GM18951 (cell line): ENCODE results near the gene KRT36.

Experiments
- POLR2A ChIP-seq: IDR thresholded peaks from 4 replicates; pipeline ENCODE4 v1.6.1; 2011; ENCODE audit warnings: mild to moderate bottlenecking; ENCODE audit not compliant: insufficient read length, insufficient read depth; ENCODE audit errors: extremely low read depth
- in situ Hi-C: fragments of 300-500 bp; cut with MboI; formaldehyde crosslinking; loops from one replicate; pipeline ENCODE4 v1.12.0; 2022; ENCODE audit warnings: low sequenced_read_pairs, mixed read lengths, inconsistent platforms; ENCODE audit not compliant: unreplicated experiment

The KRT36 gene

DNA sequence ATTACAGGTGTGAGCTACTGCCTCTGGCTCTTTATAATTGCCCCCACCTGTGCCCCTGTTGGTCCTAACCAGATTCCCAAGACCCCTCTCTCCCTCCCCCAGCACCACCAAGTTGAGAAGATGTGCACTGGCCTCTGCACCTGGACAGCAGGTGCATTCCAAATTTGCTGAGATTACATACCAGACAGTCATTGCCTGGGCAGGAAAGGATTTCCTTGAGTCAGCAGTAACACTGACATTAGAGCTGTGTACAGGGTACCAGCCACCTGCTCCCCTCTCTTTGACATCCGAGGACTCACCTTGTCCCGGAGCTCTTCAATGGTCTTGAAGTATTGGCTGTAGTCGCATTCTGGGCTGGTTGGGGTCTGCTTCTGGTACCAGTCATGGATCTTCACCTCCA lies 28.3 kb upstream of the KRT36 start:
- in situ Hi-C loops: no loop called here
- TF ChIP-seq POLR2A: no peak

DNA sequence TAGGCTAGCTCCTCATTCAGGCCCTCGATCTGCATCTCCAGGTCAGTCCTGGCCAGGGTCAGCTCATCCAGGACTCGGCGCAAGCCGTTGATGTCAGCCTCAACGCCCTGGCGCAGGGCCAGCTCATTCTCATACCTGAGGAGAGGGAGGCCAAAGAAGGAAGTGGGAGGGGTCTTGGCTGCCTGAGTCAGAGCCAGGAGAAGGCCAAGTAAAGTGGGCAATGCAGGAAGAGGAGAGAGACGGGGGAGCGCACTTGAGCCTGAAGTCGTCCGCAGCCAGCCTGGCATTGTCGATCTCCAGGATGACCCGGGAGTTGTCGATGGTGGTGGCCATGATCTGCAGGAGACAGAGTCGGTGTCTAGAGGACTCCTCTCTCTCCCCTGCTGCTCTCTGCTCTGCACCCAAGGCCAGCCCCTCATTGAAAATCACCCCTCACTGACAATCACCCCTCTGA lies 27.1 kb upstream of the KRT36 start:
- TF ChIP-seq POLR2A: no peak
- in situ Hi-C loops: no loop called here

DNA sequence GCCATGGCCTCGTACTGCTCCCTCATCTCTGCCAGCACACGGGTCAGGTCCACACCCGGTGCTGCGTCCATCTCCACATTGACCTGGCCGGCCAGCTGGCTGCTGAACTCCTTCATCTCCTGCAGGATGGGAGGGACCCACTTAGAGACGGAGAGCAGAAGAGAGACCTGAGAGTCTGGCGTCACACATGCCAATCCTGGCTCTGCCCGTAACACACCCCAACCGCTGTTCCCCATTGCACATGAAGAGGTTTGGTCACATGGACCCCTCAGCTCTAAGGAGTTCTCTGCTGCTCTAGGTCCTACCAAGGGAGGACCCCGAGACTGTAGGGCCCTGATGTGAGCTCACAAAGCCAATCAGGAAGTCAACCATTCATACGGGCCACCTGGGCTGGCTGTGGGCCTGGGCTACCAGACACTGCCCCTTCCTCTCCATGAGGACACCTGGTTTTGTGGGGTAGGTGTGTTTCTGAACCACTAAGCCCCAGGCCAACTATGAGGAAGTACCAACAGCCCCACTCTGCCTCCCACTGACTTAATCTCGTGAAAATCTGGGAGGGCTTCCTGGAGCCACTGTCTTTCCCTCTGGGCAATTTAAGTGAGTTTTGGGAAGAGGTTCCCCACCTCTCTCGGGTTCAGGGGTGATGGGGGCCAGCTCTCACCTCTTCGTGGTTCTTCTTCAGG lies 26.6 kb upstream of the KRT36 start:
- in situ Hi-C loops: no loop called here
- no peak for TF ChIP-seq POLR2A

DNA sequence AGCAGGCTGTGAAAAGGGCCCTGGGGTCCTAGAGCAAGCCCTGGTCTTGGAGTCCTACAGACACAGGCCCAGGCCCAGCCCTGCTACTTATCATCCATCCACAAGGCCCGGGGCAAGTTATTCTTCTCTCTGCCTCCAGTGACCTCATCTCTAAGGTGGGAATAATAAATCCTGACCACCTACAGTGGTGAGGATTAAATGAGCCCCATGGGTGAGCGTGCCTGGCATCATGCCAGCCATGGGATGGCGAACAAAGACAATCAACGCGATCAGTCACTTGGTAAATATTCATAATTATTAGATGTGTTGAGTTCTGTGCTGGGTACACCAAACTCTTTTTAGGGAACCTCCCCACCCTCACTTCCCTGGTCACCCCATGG lies 23.4 kb upstream of the KRT36 start:
- TF ChIP-seq POLR2A: no peak
- in situ Hi-C loops: no loop called here

DNA sequence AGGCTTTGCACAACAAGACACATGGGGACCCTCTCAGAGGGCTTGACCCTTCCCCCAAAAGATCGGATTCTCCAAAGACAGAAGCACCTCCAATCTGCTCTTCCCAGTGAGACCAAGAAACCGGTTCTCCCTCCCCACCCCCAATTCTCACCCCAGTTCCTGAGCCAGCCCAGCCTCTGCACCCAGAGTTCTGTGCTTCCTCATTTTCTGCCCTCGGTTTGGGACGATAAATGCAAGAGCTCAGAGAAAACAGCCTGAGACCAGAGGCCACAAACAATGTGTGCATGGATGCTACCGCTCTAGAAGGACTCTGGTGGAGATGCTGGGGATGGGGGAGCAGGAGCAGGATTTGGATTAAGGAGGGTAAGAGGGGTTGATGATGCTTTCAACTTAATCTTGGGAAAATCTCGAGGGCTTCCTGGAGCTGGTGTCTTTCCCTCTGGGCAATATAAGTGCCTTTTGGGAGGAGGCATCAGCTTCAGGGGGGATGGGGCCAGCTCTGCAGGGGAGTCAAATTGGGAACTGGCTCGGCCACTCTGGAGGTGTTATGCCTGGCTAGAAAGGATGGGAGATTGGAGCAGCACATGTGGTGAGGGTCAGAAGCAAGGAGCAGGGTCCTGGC lies 22.9 kb upstream of the KRT36 start:
- no peak for TF ChIP-seq POLR2A
- in situ Hi-C loops: no loop called here

DNA sequence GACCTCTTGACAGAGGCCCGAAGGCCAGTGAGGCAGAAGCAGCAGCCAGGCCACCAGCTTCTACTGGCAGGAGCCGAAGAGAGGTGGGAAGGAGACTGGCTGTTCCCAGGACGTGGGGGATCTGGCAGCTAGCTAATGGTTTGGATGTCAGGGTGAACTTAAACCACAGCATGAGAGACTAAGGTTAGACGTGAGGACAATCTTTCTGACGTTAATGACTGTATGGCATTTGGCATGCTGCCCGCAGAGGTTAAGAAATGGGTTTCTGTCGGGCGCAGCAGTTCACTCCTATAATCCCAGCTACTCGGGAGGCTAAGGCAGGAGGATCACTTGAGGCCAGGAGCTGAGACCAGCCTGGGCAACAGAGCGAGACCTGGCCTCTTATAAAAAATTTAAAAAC lies 22.0 kb upstream of the KRT36 start:
- no peak for TF ChIP-seq POLR2A
- in situ Hi-C loops: no loop called here

DNA sequence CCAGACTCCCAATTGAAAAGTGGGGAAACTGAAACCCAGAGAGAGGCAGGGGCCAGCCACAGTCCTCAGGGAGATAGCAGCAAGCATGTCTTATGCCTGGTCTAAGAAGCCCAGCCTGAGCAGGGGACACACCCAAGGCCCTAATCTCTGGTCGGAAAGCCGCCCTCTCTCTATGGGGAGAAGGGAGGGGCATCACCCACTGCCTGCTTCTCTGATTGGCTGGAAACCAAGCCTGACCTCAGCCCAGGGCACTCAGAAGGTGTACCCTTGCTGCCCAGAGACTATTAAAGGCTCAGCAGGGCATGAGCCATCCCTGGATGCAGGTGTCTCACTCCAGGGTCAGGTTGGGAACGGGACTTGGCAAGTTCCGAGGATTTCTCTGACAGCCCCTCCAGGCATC lies 21.4 kb upstream of the KRT36 start:
- in situ Hi-C loops: no loop called here
- TF ChIP-seq POLR2A: no peak

DNA sequence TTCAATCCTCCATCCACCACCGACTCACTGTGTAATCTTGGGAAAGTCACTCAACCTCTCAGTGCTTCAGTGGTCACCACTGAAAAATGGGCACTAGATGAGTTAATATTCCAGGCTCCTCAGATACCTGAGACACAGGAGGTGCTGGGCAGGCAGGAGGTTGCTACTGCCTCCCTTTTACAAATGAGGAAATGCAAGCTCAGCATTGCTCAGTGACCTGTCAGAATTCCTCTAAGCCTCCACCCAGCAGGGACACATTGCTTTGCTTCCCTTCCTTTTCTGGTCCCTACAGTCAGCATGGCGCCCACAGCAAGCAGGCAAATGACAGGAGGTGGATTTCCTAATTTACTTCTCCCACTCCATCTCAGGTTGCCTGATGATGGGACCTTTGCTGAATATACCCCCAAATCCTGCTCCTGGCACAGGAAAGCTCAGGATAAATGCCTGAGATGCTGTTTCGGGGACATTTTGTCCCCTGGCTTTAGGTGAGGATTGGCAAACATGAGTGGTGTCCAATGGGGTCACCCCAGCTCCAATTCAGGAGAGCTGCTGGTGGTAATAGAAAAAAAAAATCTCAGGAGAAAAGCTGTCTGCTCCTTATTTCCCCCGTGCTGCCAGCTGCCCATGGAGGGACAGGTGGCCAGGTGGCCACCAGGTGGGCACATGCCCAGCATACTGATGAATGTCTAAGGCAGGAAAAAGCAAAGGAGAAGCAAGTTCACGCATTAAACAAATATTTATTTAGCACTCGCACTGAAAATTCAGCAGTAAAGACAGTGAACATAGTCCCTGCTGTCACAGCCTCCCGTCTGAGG lies 20.7 kb upstream of the KRT36 start:
- in situ Hi-C loops: no loop called here

DNA sequence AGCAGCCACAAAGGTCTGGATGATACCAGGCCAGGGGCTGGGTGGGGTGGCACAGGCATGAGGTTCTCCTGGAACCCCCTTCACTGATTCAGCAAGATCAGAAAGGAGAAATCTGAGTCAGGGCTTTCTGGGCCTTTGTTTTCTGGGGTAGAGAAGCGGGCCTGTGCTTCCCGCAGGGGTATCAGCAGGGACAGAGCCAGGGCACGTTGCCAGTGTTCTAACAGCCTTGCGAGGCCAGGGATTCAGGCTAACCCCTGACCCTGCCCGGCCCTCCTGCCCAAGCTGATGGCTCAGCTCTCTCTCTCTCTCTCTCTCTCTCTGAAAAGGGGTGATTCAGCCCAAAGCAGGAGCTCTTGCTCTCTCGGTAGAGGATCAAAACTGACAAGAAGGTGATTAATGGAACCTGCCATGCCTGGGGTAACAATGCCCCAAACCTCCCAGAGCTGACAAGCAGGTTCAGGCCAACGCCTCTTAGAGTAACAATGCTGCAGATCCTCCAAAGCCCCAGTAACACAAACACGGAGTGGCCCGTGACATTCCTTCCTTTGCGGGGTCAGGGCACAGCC lies 17.7 kb upstream of the KRT36 start:
- in situ Hi-C loops: no loop called here

More for the DNA sequence above, 20.7 kb upstream of the KRT36 start:
- no peak for TF ChIP-seq POLR2A

DNA sequence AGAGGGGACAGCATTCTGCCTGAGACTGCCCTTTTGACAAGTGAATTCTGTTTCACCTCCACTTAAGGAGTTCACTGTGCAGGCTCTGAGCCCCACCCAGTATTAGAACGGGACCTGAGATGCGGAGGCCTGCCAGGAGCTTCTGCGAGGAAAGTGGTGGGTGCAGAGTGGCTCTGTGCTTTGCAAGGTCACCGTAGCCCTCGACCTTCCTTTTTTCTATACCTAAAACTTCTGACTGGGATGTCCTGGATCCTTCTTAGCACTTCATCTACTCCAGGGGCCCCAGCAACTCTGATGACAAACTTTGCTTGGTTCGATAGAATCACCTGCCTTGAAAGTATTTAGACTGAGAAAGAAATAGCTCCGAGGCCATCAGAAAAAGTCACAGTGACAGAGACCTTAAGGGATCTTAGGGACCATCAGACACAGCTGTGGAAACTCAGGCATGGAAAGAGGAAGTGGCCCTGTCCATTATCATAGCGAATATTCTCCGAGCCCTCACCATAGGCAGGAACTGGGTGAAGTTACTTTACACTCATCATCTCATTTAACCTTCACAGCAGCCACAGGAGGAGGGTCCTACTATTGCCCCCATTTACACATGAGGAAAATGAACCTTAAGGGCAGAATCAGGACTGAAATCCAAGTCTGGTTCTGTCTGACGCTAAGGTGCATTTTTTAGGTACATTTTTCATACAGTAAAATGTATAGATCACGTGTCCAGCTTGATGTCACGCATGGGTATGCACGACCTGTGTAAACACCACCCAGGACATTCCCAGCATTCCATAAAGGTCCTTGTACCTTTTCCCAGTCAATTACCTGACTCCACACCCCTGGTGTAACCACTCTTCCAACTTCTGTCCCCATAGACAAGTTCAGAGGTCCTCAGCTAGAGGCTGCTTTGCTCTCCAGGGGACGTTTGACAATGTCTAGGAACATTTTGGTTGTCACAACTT lies 16.4 kb upstream of the KRT36 start:
- no peak for TF ChIP-seq POLR2A
- in situ Hi-C loops: no loop called here

More for the DNA sequence above, 17.7 kb upstream of the KRT36 start:
- TF ChIP-seq POLR2A: no peak

DNA sequence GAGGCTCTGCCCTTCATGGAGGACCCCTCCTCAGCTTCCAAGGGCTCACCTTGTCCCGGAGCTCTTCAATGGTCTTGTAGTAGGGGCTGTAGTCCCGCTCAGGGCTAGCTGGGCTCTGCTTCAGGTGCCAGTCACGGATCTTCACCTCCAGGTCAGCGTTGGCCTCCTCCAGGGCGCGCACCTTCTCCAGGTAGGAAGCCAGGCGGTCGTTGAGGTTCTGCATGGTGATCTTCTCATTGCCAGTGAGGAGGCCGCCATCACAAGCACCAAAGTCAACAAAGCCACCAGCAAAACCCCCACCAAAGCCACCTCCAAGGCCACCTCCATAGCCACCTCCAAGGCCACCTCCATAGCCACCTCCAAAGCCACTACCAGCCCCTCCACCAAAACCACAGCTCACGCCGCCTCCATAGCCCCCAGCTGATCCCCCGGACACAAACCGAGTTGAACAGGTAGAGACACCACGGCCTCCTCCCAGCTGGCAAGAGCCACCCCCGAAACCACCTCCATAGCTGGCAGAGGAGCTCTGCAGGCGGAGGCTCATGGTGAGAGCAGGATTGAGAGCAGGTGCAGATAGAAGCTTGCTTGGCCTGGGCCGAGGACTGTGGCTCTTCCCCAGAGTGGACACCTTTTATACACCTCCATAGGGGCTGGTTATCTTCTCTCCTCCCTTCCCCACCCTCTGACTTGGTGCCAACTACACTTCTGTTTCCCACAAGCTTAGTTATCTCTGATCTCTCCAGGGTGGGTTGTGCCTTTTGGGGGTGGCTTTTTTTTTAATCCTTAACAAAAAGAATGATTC lies 15.5 kb upstream of the KRT36 start, which contains the start of gene KRT13:
KRT13 (minus strand) TSS at position 606 of the 802 bp plus-strand sequence; CDS start at position 544, 62 bp downstream.
- in situ Hi-C loops: no loop called here
- no peak for TF ChIP-seq POLR2A
